ENCODE data around the gene HS6ST2.

- TF ChIP-seq CTCF (optimal IDR thresholded peaks at IDR 0.05 in 1 of 3, IDR thresholded peaks at IDR 0.05 in 1 of 3, conservative IDR thresholded peaks at IDR 0.05 in 1 of 3; ENCODE audit: extremely low read depth in 1 of 3, insufficient read depth in 2 of 3, low read length in 3 of 3) (no peak), EZH2 (IDR thresholded peaks at IDR 0.05; ENCODE audit: low read length) (no peak)
Observed at GRCh38 chrX:132809581-132809980, 148.8 kb downstream of the HS6ST2 start.
